Thyroid gland (tissue), 4 donors: Measurements from ENCODE around the gene UST.

ENCODE experiments used
- CTCF ChIP-seq, 6 experiments: fragments of 200-600 bp in 3 of 6; fragments of 450-650 bp in 3 of 6; sonication (generic) in 3 of 6; IDR thresholded peaks; one replicate each; pipeline ENCODE4 v1.5.1; 2016 to 2019; ENCODE audit warnings: antibody characterized with exemption in 6 of 6, mild to moderate bottlenecking in 2 of 6, inconsistent platforms in 1 of 6, moderate library complexity in 1 of 6
- POLR2A ChIP-seq, 2 donors: fragments of 450-650 bp; IDR thresholded peaks; one replicate each; pipeline ENCODE4 v1.6.1; 2017; ENCODE audit warnings: antibody characterized with exemption in 2 of 2, mild to moderate bottlenecking in 2 of 2, moderate library complexity in 1 of 2

- no peak for TF ChIP-seq CTCF (IDR thresholded peaks at IDR 0.05)
- TF ChIP-seq POLR2A (IDR thresholded peaks at IDR 0.05) = no peak
These were observed 204.8 kb downstream of the UST start for GRCh38 chr6:148951662-148952061.
